Measurements from ENCODE around the gene CD4.

The CD4 gene

GRCh38 chr12:6823182-6824084, 34.1 kb downstream of the CD4 start:
- H2AFZ ChIP-seq (ENCODE audit: low read depth, low read length, severe bottlenecking) = no peak overlapping the region
- no peaks in the 10 kb centered on the region for H3K9me2 ChIP-seq (replicated peaks; ENCODE audit: insufficient read depth, low read length)
- H3K9ac ChIP-seq (ENCODE audit: low read length) = no peak overlapping the region
- H3K27me3 ChIP-seq (ENCODE audit: low read length) = no peaks in the 10 kb centered on the region
- H3K79me2 ChIP-seq (ENCODE audit: insufficient read depth, low read length) = no peaks in the 10 kb centered on the region
- H3K9me3 ChIP-seq (ENCODE audit: insufficient read depth, low read length) = no peaks in the 10 kb centered on the region
- H3K36me3 ChIP-seq (ENCODE audit: low read length) = no peaks in the 10 kb centered on the region
- TF ChIP-seq CTCF (IDR thresholded peaks at IDR 0.05; ENCODE audit: insufficient read depth, low read length, poor library complexity, severe bottlenecking) (no peak), EZH2phosphoT487 (conservative IDR thresholded peaks at IDR 0.05; ENCODE audit: low read length) (no peak)
- H3K27ac ChIP-seq (ENCODE audit: low read depth, low read length) = no peak overlapping the region
- H4K20me1 ChIP-seq (ENCODE audit: low read depth, low read length) = no peaks in the 10 kb centered on the region; the same call in 1 of the 2 replicates
- no peak overlapping the region for H3K4me3 ChIP-seq (ENCODE audit: insufficient read depth, low read length, poor library complexity, severe bottlenecking)
- no peaks in the 10 kb centered on the region for H3F3A ChIP-seq (ENCODE audit: insufficient read depth)
- no peak overlapping the region for H3K4me2 ChIP-seq (ENCODE audit: low read depth, low read length, poor library complexity, severe bottlenecking)

- Histone ChIP-seq H3K4me3 (ENCODE audit: insufficient read depth, low read length, poor library complexity, severe bottlenecking) (no peak overlapping the region), H4K20me1 (ENCODE audit: low read depth, low read length) (no peaks in the 10 kb centered on the region; the same call in 1 of the 2 replicates), H3K27ac (ENCODE audit: low read depth, low read length) (no peak overlapping the region), H3K9me2 (replicated peaks; ENCODE audit: insufficient read depth, low read length) (no peaks in the 10 kb centered on the region), H3K4me2 (ENCODE audit: low read depth, low read length, poor library complexity, severe bottlenecking) (no peak overlapping the region), H3K27me3 (ENCODE audit: low read length) (no peaks in the 10 kb centered on the region), H3F3A (ENCODE audit: insufficient read depth) (no peaks in the 10 kb centered on the region), H2AFZ (ENCODE audit: low read depth, low read length, severe bottlenecking) (no peak overlapping the region), H3K36me3 (ENCODE audit: low read length) (no peaks in the 10 kb centered on the region), H3K79me2 (ENCODE audit: insufficient read depth, low read length) (no peaks in the 10 kb centered on the region), H3K9ac (ENCODE audit: low read length) (no peak overlapping the region), H3K9me3 (ENCODE audit: insufficient read depth, low read length) (no peaks in the 10 kb centered on the region)
- no peak for TF ChIP-seq EZH2phosphoT487 (conservative IDR thresholded peaks at IDR 0.05; ENCODE audit: low read length)
Measured at GRCh38 chr12:6824085-6824775, 34.9 kb downstream of the CD4 start.

GRCh38 chr12:6824901-6825381, 35.6 kb downstream of the CD4 start:
- Histone ChIP-seq H3K9ac (ENCODE audit: low read length) (no peak overlapping the region), H3K27me3 (ENCODE audit: low read length) (no peaks in the 10 kb centered on the region), H2AFZ (ENCODE audit: low read depth, low read length, severe bottlenecking) (no peak overlapping the region), H3K27ac (ENCODE audit: low read depth, low read length) (no peak overlapping the region), H3K9me3 (ENCODE audit: insufficient read depth, low read length) (no peaks in the 10 kb centered on the region), H3K9me2 (replicated peaks; ENCODE audit: insufficient read depth, low read length) (no peaks in the 10 kb centered on the region), H3K4me2 (ENCODE audit: low read depth, low read length, poor library complexity, severe bottlenecking) (no peak overlapping the region), H3F3A (ENCODE audit: insufficient read depth) (no peaks in the 10 kb centered on the region), H3K36me3 (ENCODE audit: low read length) (no peaks in the 10 kb centered on the region), H3K4me3 (ENCODE audit: insufficient read depth, low read length, poor library complexity, severe bottlenecking) (no peak overlapping the region), H3K79me2 (ENCODE audit: insufficient read depth, low read length) (no peaks in the 10 kb centered on the region), H4K20me1 (ENCODE audit: low read depth, low read length) (no peaks in the 10 kb centered on the region; the same call in 1 of the 2 replicates)
- TF ChIP-seq CTCF (IDR thresholded peaks at IDR 0.05; ENCODE audit: insufficient read depth, low read length, poor library complexity, severe bottlenecking) = no peak
